Measurements from ENCODE around the gene DCST1.

Gene DCST1

GRCh38 chr1:155014709-155015508 is 18.7 kb upstream of the DCST1 start:
- no peak for DNase-seq

- DNase-seq = no peak
Measured at GRCh38 chr1:155015527-155016230, 17.9 kb upstream of the DCST1 start.

- no peak for DNase-seq
Measured at GRCh38 chr1:155016231-155016831, 17.3 kb upstream of the DCST1 start.

- no peak for DNase-seq
Measured at GRCh38 chr1:155017041-155017945, 16.3 kb upstream of the DCST1 start.

GRCh38 chr1:155017946-155018316 is 15.7 kb upstream of the DCST1 start:
- DNase-seq = no peak

GRCh38 chr1:155018617-155019348 is 14.8 kb upstream of the DCST1 start:
- no peak for DNase-seq

- DNase-seq = no peak
Measured at GRCh38 chr1:155019377-155020245, 14.0 kb upstream of the DCST1 start.

GRCh38 chr1:155022136-155022926 is 11.3 kb upstream of the DCST1 start:
- no peak for DNase-seq

GRCh38 chr1:155022927-155023236 is 10.7 kb upstream of the DCST1 start:
- peak; percentile 46 for DNase-seq

- DNase-seq = no peak
Measured at GRCh38 chr1:155023627-155024026, 10.0 kb upstream of the DCST1 start.

GRCh38 chr1:155024315-155024714 is 9.3 kb upstream of the DCST1 start:
- DNase-seq = no peak

- no peak for DNase-seq
Measured at GRCh38 chr1:155026154-155026553, 7.5 kb upstream of the DCST1 start.

GRCh38 chr1:155026588-155026987 is 7.0 kb upstream of the DCST1 start:
- DNase-seq = no peak

GRCh38 chr1:155029513-155030242 is 3.9 kb upstream of the DCST1 start:
- no peak for DNase-seq

- no peak for DNase-seq
Measured at GRCh38 chr1:155030243-155030795, 3.3 kb upstream of the DCST1 start.

GRCh38 chr1:155030899-155031298 is 2.7 kb upstream of the DCST1 start:
- no peak for DNase-seq

- no peak for DNase-seq
Measured at GRCh38 chr1:155032886-155033285, 738 bp upstream of the DCST1 start.

GRCh38 chr1:155034318-155035208 is 939 bp downstream of the DCST1 start:
- DNase-seq = no peak

All from NCI-H187 treated with DMSO at 0.1 percent for 48 hours (cell line).